Measurements from ENCODE around the gene MPHOSPH8. TPM values are rescaled to one million over a fixed set of nuclear protein-coding genes. Genes with fewer than 3 reads are reported as not detected.
A peak's percentile ranks its signal among the peaks of the same experiment; 100 is the strongest.
"Not testable (repeated sequence)": the region's sequence is repeated elsewhere in the genome, so short reads cannot be mapped to it uniquely, and the experiment has no call there.

The MPHOSPH8 gene
- total RNA-seq, 1 donor from 2014 or later: 11.5 TPM

- DNase-seq (ENCODE audit: low read depth in 2 of 2): peak in 1 of 2 donors; percentile 29
Observed at GRCh38 chr13:19681517-19681916, 48.1 kb downstream of the MPHOSPH8 start.

GRCh38 chr13:19685034-19685433 lies 51.6 kb downstream of the MPHOSPH8 start:
- peak in 1 of 2 donors; percentile 30 for DNase-seq (ENCODE audit: low read depth in 2 of 2)

- DNase-seq (ENCODE audit: low read depth in 2 of 2): no peak
Observed at GRCh38 chr13:19685437-19685836, 52.0 kb downstream of the MPHOSPH8 start.

- peak in 1 of 2 donors; percentile 57 for DNase-seq (ENCODE audit: low read depth in 2 of 2)
Observed at GRCh38 chr13:19691447-19691846, 58.0 kb downstream of the MPHOSPH8 start.

- DNase-seq (ENCODE audit: low read depth in 2 of 2): no peak
Observed at GRCh38 chr13:19695428-19695827, 62.0 kb downstream of the MPHOSPH8 start.

GRCh38 chr13:19695829-19696228 lies 62.4 kb downstream of the MPHOSPH8 start:
- no peak for DNase-seq (ENCODE audit: low read depth in 2 of 2)

GRCh38 chr13:19700963-19701362 lies 67.5 kb downstream of the MPHOSPH8 start:
- not testable (repeated sequence) for DNase-seq (ENCODE audit: low read depth in 2 of 2)

GRCh38 chr13:19701619-19702018 lies 68.2 kb downstream of the MPHOSPH8 start:
- not testable (repeated sequence) for DNase-seq (ENCODE audit: low read depth in 2 of 2)

- DNase-seq (ENCODE audit: low read depth in 2 of 2): not testable (repeated sequence)
Observed at GRCh38 chr13:19704256-19704655, 70.8 kb downstream of the MPHOSPH8 start.

- DNase-seq (ENCODE audit: low read depth in 2 of 2): not testable (repeated sequence)
Observed at GRCh38 chr13:19709039-19709438, 75.6 kb downstream of the MPHOSPH8 start.

GRCh38 chr13:19709782-19710181 lies 76.3 kb downstream of the MPHOSPH8 start:
- not testable (repeated sequence) for DNase-seq (ENCODE audit: low read depth in 2 of 2)

GRCh38 chr13:19713186-19713965 lies 79.9 kb downstream of the MPHOSPH8 start:
- DNase-seq (ENCODE audit: low read depth in 2 of 2): peak in 1 of 2 donors; percentile 91

- no peak for DNase-seq (ENCODE audit: low read depth in 2 of 2)
Observed at GRCh38 chr13:19720039-19720438, 86.6 kb downstream of the MPHOSPH8 start.

Other genes with a start within 250 kb of the MPHOSPH8 start
- not detected in 2 replicates for gene TPTE2, start 72.1 kb upstream of the MPHOSPH8 start, total RNA-seq
- 46.6 and 53.6 TPM in 2 replicates for gene PSPC1, start 149.3 kb downstream of the MPHOSPH8 start, total RNA-seq
- 8.3 and 8.5 TPM in 2 replicates for gene ZMYM5, start 230.0 kb downstream of the MPHOSPH8 start, total RNA-seq

Data from lung microvascular endothelial cell (primary cell).